ENCODE measurements around the gene FXYD5. TPM values are rescaled to one million over a fixed set of nuclear protein-coding genes. Genes with fewer than 3 reads are reported as not detected.
"Not testable (repeated sequence)": the region's sequence is repeated elsewhere in the genome, so short reads cannot be mapped to it uniquely, and the experiment has no call there.

The FXYD5 gene
- total RNA-seq, 1 donor from 2014 or later = 138 TPM

DNA sequence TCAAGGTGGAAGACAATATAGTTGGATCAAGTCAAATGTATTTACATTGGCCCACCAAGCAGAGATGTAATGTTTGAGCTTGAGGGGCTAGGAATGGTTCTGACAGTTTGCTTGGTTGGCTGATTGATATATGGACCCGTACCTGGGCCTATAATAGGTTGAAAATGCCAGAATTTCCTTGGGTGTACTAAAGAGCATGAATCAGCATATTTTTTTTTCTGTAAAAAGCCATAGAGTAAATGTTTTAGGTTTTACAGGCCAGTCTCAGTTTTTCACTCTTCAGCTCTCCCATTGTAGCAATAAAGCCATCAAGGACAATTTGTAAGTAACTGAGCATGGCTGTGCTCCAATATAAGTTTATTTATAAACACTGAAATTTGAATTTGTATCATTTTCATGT is 26.9 kb downstream of the FXYD5 start:
- intact Hi-C loops (cut with DNase I) = no loop called here
- TF ChIP-seq, protein P1, sequence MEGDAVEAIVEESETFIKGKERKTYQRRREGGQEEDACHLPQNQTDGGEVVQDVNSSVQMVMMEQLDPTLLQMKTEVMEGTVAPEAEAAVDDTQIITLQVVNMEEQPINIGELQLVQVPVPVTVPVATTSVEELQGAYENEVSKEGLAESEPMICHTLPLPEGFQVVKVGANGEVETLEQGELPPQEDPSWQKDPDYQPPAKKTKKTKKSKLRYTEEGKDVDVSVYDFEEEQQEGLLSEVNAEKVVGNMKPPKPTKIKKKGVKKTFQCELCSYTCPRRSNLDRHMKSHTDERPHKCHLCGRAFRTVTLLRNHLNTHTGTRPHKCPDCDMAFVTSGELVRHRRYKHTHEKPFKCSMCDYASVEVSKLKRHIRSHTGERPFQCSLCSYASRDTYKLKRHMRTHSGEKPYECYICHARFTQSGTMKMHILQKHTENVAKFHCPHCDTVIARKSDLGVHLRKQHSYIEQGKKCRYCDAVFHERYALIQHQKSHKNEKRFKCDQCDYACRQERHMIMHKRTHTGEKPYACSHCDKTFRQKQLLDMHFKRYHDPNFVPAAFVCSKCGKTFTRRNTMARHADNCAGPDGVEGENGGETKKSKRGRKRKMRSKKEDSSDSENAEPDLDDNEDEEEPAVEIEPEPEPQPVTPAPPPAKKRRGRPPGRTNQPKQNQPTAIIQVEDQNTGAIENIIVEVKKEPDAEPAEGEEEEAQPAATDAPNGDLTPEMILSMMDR (IDR thresholded peaks at IDR 0.05) = no peak
- Histone ChIP-seq H3K4me3 (no peak overlapping the region), H3K4me1 (no peaks in the 10 kb centered on the region), H3K9me3 (no peaks in the 10 kb centered on the region), H3K27me3 (no peaks in the 10 kb centered on the region), H3K27ac (no peak overlapping the region), H3K36me3 (no peaks in the 10 kb centered on the region)
- no peak for DNase-seq (ENCODE audit: low spot score in 2 of 2)

DNA sequence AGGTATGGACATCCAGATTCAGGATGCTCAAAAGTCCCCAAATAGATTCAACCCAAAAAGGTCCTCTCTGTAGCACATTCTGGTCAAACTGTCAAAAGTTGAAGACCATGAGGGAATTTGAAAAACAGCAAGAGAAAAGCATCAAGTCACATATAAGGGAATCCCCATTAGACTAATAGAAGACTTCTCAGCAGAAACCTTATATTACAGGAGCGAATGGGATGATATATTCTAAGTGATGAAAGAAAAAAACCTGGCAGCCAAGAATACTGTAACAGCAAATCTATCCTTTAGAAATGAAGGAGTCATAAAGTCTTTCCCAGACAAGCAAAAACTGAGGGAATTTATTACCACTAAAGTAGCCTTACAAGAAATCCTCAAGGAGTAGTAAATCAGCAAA is 29.7 kb downstream of the FXYD5 start:
- no peaks in the 10 kb centered on the region for H3K36me3 ChIP-seq

DNA sequence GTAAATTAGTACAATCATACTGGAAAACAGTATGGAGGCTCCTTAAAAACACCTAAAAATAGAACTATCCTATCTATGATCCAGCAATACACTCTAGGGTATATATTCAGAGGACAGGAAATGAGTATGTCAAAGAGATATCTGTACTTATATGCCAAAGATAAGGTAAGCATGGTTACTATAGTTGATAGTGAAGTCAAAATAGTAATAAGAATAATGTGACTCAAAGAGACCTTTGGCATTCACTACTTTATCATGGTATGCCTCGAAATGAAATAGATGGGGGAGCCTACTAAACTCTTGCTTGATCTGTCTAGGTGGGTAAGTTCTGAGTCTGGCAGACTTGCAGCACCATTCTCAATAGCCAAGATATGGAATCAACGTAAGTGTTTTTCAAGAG is 30.3 kb downstream of the FXYD5 start:
- Histone ChIP-seq H3K9me3 (no peaks in the 10 kb centered on the region), H3K27me3 (no peaks in the 10 kb centered on the region), H3K27ac (no peak overlapping the region), H3K4me1 (no peaks in the 10 kb centered on the region), H3K36me3 (no peaks in the 10 kb centered on the region), H3K4me3 (no peak overlapping the region)
- TF ChIP-seq, protein P1 (IDR thresholded peaks at IDR 0.05) = no peak
- intact Hi-C loops (cut with DNase I) = no loop called here
- no peak for DNase-seq (ENCODE audit: low spot score in 2 of 2)

More for the DNA sequence above, 29.7 kb downstream of the FXYD5 start:
- TF ChIP-seq, protein P1 (IDR thresholded peaks at IDR 0.05) = no peak
- Histone ChIP-seq H3K9me3 (no peaks in the 10 kb centered on the region), H3K4me3 (no peak overlapping the region), H3K27me3 (no peaks in the 10 kb centered on the region), H3K27ac (no peak overlapping the region), H3K4me1 (no peaks in the 10 kb centered on the region)
- DNase-seq (ENCODE audit: low spot score in 2 of 2) = no peak
- intact Hi-C loops (cut with DNase I) = no loop called here

DNA sequence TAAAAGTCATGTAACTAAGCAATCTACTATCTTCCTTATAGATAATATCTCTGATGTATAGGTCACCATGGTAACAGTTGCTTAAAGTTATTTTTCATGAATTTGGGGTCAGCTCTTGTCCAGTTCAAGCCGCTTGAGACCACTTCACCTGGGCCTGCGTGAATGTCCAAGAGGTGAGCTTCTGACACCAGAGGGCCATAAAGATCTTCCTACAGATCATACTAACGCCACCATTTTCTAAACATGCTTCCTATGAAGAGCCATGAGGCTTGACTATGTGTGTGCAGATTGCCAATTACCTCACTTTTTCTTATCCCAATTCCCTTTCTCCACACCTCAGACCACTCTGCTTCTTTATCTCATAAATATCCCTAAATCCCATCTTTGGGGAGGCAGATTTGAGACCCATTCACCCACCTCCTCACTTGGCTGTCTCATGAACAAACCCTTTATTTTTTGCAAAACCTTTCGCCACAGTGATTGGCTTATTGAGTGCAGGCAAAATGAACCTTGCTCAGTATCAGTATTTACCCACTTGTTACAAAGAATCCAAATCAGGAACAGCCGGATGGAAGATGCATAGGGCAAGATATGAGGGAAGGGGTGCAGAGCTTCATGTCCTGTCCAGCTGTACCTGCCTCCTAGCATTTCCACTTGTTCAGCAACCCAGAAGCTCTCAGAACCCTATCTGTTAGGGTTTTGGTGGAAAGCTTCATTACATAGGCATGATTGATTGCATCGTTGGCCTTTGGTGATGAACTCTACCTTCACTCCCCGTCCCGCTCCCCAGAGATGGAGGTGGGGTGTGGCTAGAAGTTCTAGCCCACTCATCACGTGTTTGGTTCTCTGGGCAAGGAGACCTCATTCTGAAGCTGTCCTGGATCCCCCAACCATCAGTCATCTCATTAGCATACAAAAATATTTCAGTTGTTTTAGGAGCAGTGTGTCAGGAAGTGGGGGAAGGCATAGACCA is 39.8 kb downstream of the FXYD5 start:
- H3K27ac ChIP-seq = no peak overlapping the region
- TF ChIP-seq, protein P1 (IDR thresholded peaks at IDR 0.05) = no peak
- H3K4me1 ChIP-seq = no peaks in the 10 kb centered on the region
- DNase-seq (ENCODE audit: low spot score in 2 of 2) = no peak
- H3K9me3 ChIP-seq = no peaks in the 10 kb centered on the region
- intact Hi-C loops (cut with DNase I) = no loop called here
- no peaks in the 10 kb centered on the region for H3K27me3 ChIP-seq
- no peaks in the 10 kb centered on the region for H3K36me3 ChIP-seq
- no peak overlapping the region for H3K4me3 ChIP-seq

DNA sequence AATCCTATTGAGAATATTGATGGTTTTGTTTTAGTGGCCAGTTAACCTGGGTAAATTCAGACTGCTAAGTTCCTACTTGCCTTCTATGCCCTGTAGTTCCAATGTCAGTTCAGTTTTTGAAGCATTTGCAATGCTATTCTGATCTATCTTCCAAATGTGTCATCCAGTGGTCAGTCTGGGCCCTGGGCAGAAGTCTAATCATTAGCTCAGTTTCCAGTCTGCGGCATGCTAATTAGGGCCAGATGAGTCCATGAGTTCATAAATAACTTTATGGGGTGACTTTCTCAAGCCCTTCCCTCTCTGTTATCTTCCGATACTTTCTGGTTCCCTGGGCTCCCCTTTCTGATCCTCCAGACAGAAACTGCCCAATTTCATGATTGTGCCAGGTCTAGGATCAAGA is 41.3 kb downstream of the FXYD5 start:
- intact Hi-C loops (cut with DNase I) = no loop called here

DNA sequence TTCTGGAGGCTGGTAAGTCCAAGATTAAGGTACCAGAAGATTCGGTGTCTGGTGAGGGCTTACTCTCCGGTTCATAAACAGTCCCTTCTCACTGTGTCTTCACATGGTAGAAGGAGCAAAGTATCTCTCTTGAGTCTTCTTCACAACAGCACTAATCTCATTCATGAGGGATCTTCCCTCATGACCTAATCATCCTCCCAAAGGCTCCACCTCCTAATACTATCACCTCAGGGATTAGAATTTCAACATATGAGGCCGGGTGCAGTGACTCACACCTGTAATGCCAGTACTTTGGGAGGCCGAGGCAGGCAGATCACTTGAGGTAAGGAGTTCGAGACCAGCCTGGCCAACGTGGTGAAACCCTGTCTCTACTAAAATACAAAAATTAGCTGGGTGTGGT is 42.3 kb downstream of the FXYD5 start:
- H3K4me1 ChIP-seq; H3K36me3 ChIP-seq; H3K27ac ChIP-seq; H3K27me3 ChIP-seq; intact Hi-C loops (cut with DNase I); H3K4me3 ChIP-seq; H3K9me3 ChIP-seq; DNase-seq (ENCODE audit: low spot score in 2 of 2): not testable (repeated sequence)

More for the DNA sequence above, 41.3 kb downstream of the FXYD5 start:
- no peak overlapping the region for H3K27ac ChIP-seq
- no peaks in the 10 kb centered on the region for H3K9me3 ChIP-seq
- H3K36me3 ChIP-seq = no peaks in the 10 kb centered on the region
- DNase-seq (ENCODE audit: low spot score in 2 of 2) = no peak
- no peaks in the 10 kb centered on the region for H3K27me3 ChIP-seq
- H3K4me1 ChIP-seq = no peaks in the 10 kb centered on the region
- TF ChIP-seq, protein P1 (IDR thresholded peaks at IDR 0.05) = no peak
- no peak overlapping the region for H3K4me3 ChIP-seq
